Esophagus (tissue), 2 donors: Measurements from ENCODE around the gene GALNT18. TPM values are rescaled to one million over a fixed set of nuclear protein-coding genes. Genes with fewer than 3 reads are reported as not detected.
A peak's percentile ranks its signal among the peaks of the same experiment; 100 is the strongest.

ENCODE experiments used
- H3K27ac ChIP-seq, 2 donors: one replicate each; pipeline ENCODE4 v1.5.1; 2013; ENCODE audit warnings: low read depth in 2 of 2, mild to moderate bottlenecking in 2 of 2, inconsistent platforms in 1 of 2, low read length in 1 of 2, moderate library complexity in 1 of 2
- H3K27me3 ChIP-seq, 2 donors: one replicate each; pipeline ENCODE4 v1.6.1; 2013; ENCODE audit warnings: low read length in 2 of 2, control low read depth in 1 of 2, mild to moderate bottlenecking in 1 of 2; ENCODE audit not compliant: insufficient read depth in 2 of 2, control insufficient read depth in 1 of 2
- H3K36me3 ChIP-seq, 2 donors: one replicate each; pipeline ENCODE4 v1.6.1; 2013; ENCODE audit warnings: low read length in 1 of 2; ENCODE audit not compliant: control insufficient read depth in 2 of 2, insufficient read depth in 2 of 2
- H3K4me1 ChIP-seq, 2 donors: one replicate each; pipeline ENCODE4 v1.6.1; 2013; ENCODE audit warnings: low read length in 1 of 2; ENCODE audit not compliant: control insufficient read depth in 2 of 2, insufficient read depth in 2 of 2
- H3K4me3 ChIP-seq, 2 donors: one replicate each; pipeline ENCODE4 v1.5.1; 2013; ENCODE audit warnings: low read length in 2 of 2, mild to moderate bottlenecking in 2 of 2, low read depth in 1 of 2, moderate library complexity in 1 of 2
- H3K9me3 ChIP-seq, 2 donors: one replicate each; pipeline ENCODE4 v1.6.1; 2013; ENCODE audit warnings: mild to moderate bottlenecking in 2 of 2, low read depth in 1 of 2, low read length in 1 of 2, moderate library complexity in 1 of 2; ENCODE audit not compliant: control insufficient read depth in 2 of 2, insufficient read depth in 1 of 2
- WGBS, 2 donors: extraction: QIAGEN DNeasy Blood & Tissue Kit; methylation state at CpG; one replicate each; pipeline ENCODE4 v1.1.7; 2013; 5-methylcytosine and 5-hydroxymethylcytosine counted together
- polyA plus RNA-seq, 2 donors: library from polyadenylated mRNA; stranded (reverse); fragments of 200-250 nt; gene quantifications; one replicate each; pipeline ENCODE4 v1.2.3, GENCODE V29; 2013
- donor health status: healthy with polysubstance abuse.
- donor health status: Bipolar disorder and iron deficiency.

Gene GALNT18
- polyA plus RNA-seq, 2 donors: 2.2 to 5.8 TPM

- Histone ChIP-seq H3K4me1 (no peaks in the 10 kb centered on the region), H3K27ac (no peak overlapping the region), H3K36me3 (no peaks in the 10 kb centered on the region), H3K27me3 (no peaks in the 10 kb centered on the region), H3K9me3 (no peaks in the 10 kb centered on the region), H3K4me3 (no peak overlapping the region)
- WGBS, 2 donors: 74 to 80% methylated on average over 8 of the region's 8 CpGs
These were observed 7.6 kb upstream of the GALNT18 start for GRCh38 chr11:11629368-11629767.

GRCh38 chr11:11628651-11629050, 6.8 kb upstream of the GALNT18 start:
- WGBS, 2 donors: 81 to 87% methylated on average over 4 of the region's 4 CpGs
- H3K9me3 ChIP-seq: no peaks in the 10 kb centered on the region
- H3K27ac ChIP-seq: no peak overlapping the region
- no peak overlapping the region for H3K4me3 ChIP-seq
- H3K36me3 ChIP-seq: no peaks in the 10 kb centered on the region
- H3K4me1 ChIP-seq: no peaks in the 10 kb centered on the region
- no peaks in the 10 kb centered on the region for H3K27me3 ChIP-seq

- no peaks in the 10 kb centered on the region for H3K36me3 ChIP-seq
- H3K27ac ChIP-seq: no peak overlapping the region
- no peak overlapping the region for H3K4me3 ChIP-seq
- H3K9me3 ChIP-seq: no peaks in the 10 kb centered on the region
- no peaks in the 10 kb centered on the region for H3K27me3 ChIP-seq
- no peaks in the 10 kb centered on the region for H3K4me1 ChIP-seq
- WGBS, 2 donors: 88 to 100% methylated on average over 1 of the region's 1 CpG
These were observed 4.3 kb upstream of the GALNT18 start for GRCh38 chr11:11626128-11626527.

GRCh38 chr11:11624926-11625325, 3.1 kb upstream of the GALNT18 start:
- H3K27ac ChIP-seq: no peak overlapping the region
- 95% methylated on average over 4 of the region's 4 CpGs for WGBS, 2 donors
- peaks cover 0 to 4% of the 10 kb centered on the region in 2 donors for H3K4me1 ChIP-seq
- no peak overlapping the region for H3K4me3 ChIP-seq
- H3K9me3 ChIP-seq: no peaks in the 10 kb centered on the region
- no peaks in the 10 kb centered on the region for H3K27me3 ChIP-seq
- H3K36me3 ChIP-seq: no peaks in the 10 kb centered on the region

- peaks cover 0 to 4% of the 10 kb centered on the region in 2 donors for H3K4me1 ChIP-seq
- no peak overlapping the region for H3K27ac ChIP-seq
- 86 to 87% methylated on average over 3 of the region's 3 CpGs for WGBS, 2 donors
- no peaks in the 10 kb centered on the region for H3K36me3 ChIP-seq
- H3K4me3 ChIP-seq: no peak overlapping the region
- H3K9me3 ChIP-seq: no peaks in the 10 kb centered on the region
- no peaks in the 10 kb centered on the region for H3K27me3 ChIP-seq
These were observed 2.4 kb upstream of the GALNT18 start for GRCh38 chr11:11624204-11624603.

- Histone ChIP-seq H3K9me3 (no peaks in the 10 kb centered on the region), H3K4me1 (peaks cover 0 to 4% of the 10 kb centered on the region in 2 donors), H3K27me3 (no peaks in the 10 kb centered on the region), H3K27ac (no peak overlapping the region), H3K36me3 (no peaks in the 10 kb centered on the region), H3K4me3 (no peak overlapping the region)
- WGBS, 2 donors: 30 to 33% methylated on average over 5 of the region's 5 CpGs
These were observed 967 bp upstream of the GALNT18 start for GRCh38 chr11:11622772-11623171.

GRCh38 chr11:11622340-11622706, 518 bp upstream of the GALNT18 start:
- no peak overlapping the region for H3K27ac ChIP-seq
- no peaks in the 10 kb centered on the region for H3K36me3 ChIP-seq
- no peaks in the 10 kb centered on the region for H3K27me3 ChIP-seq
- H3K4me3 ChIP-seq: no peak overlapping the region
- H3K4me1 ChIP-seq: peaks cover 0 to 4% of the 10 kb centered on the region in 2 donors
- 8 to 9% methylated on average over 11 to 12 of the region's 12 CpGs for WGBS, 2 donors
- H3K9me3 ChIP-seq: no peaks in the 10 kb centered on the region

GRCh38 chr11:11620921-11621572, 758 bp downstream of the GALNT18 start:
- Histone ChIP-seq H3K36me3 (no peaks in the 10 kb centered on the region), H3K9me3 (no peaks in the 10 kb centered on the region), H3K27ac (peak overlapping the region; percentile 45 to 69), H3K27me3 (no peaks in the 10 kb centered on the region), H3K4me1 (peaks cover 0 to 4% of the 10 kb centered on the region in 2 donors), H3K4me3 (peak overlapping the region; percentile 63)
- 0 to 1% methylated on average over 41 to 55 of the region's 55 CpGs for WGBS, 2 donors

- Histone ChIP-seq H3K4me1 (peaks cover 0 to 4% of the 10 kb centered on the region in 2 donors), H3K27me3 (no peaks in the 10 kb centered on the region)
- WGBS, 2 donors: 3 to 6% methylated on average over 46 to 48 of the region's 48 CpGs
These were observed 1.5 kb downstream of the GALNT18 start for GRCh38 chr11:11620173-11620920.

More at GRCh38 chr11:11620173-11620920, 1.5 kb downstream of the GALNT18 start:
- peak overlapping the region; percentile 63 for H3K4me3 ChIP-seq
- H3K36me3 ChIP-seq: no peaks in the 10 kb centered on the region
- no peaks in the 10 kb centered on the region for H3K9me3 ChIP-seq
- H3K27ac ChIP-seq: no peak overlapping the region
